ENCODE data around the gene OOSP2. TPM values are rescaled to one million over a fixed set of nuclear protein-coding genes. Genes with fewer than 3 reads are reported as not detected.

The OOSP2 gene
- total and polyA plus RNA-seq, 2 of the 13 experiments (the other 11 are each of a cell fraction or from before 2014, with no cell fraction given), result not detected

GRCh38 chr11:59990421-59990820 lies 49.8 kb upstream of the OOSP2 start (continued):
- TF ChIP-seq ZXDC (CRISPR knock-in tag; IDR thresholded peaks at IDR 0.05) (no peak), ZNF160 (CRISPR knock-in tag; IDR thresholded peaks at IDR 0.05) (no peak), FOXM1 (CRISPR knock-in tag; IDR thresholded peaks at IDR 0.05) (no peak), SAP130 (CRISPR knock-in tag; IDR thresholded peaks at IDR 0.05; ENCODE audit: low read depth) (no peak), CREM (IDR thresholded peaks at IDR 0.05) (no peak), CREM (CRISPR knock-in tag; IDR thresholded peaks at IDR 0.05) (no peak), BCL3 (CRISPR knock-in tag; IDR thresholded peaks at IDR 0.05) (no peak)

- Histone ChIP-seq H4K20me1 (ENCODE audit: insufficient read depth, low read length) (no peaks in the 10 kb centered on the region), H3K27me3 (ENCODE audit: control insufficient read depth in 1 of 2, insufficient read depth in 2 of 2, low read length in 2 of 2) (no peaks in the 10 kb centered on the region), H3K79me2 (ENCODE audit: insufficient read depth, low read length) (no peaks in the 10 kb centered on the region), H3K4me3 (replicated peaks in 1 of 3; ENCODE audit: insufficient read depth in 1 of 3, low read depth in 2 of 3, low read length in 3 of 3) (no peak overlapping the region), H3K27ac (ENCODE audit: extremely low read length, insufficient read depth, low read length) (no peak overlapping the region), H3K4me1 (ENCODE audit: insufficient read depth, low read length) (no peaks in the 10 kb centered on the region), H3K9ac (ENCODE audit: insufficient read depth, low read depth, low read length) (no peak overlapping the region), H3K36me3 (replicated peaks in 1 of 2; ENCODE audit: control insufficient read depth in 1 of 2, insufficient read depth in 2 of 2, low read length in 2 of 2) (no peaks in the 10 kb centered on the region), H3K9me3 (ENCODE audit: low read length) (no peaks in the 10 kb centered on the region; the same call in 1 of the 2 replicates), H2AFZ (ENCODE audit: low read length) (no peak overlapping the region), H3K4me2 (ENCODE audit: low read depth, low read length) (no peak overlapping the region)
- DNase-seq (ENCODE audit: low spot score) (no peak), ATAC-seq (no peak), FAIRE-seq (no peak)
- in situ Hi-C loops (cut with HindIII; ENCODE audit: extremely low pct_ligation_motif_present, low pct_unique_long_range_greater_than_20kb), result no loop called here
- CTCF ChIA-PET (ENCODE audit: low intra/inter-chr PET ratio, low total read pairs), result no interaction called here
- TF ChIP-seq CEBPG (CRISPR knock-in tag; IDR thresholded peaks at IDR 0.05), result no peak
- TF ChIP-seq FOXC1 (CRISPR knock-in tag; IDR thresholded peaks at IDR 0.05; ENCODE audit: borderline replicate concordance), result no peak
- TF ChIP-seq ZNF468 (CRISPR knock-in tag; IDR thresholded peaks at IDR 0.05), result no peak
- no peak for TF ChIP-seq ZBTB10 (CRISPR knock-in tag; IDR thresholded peaks at IDR 0.05; ENCODE audit: borderline replicate concordance)
- no peak for TF ChIP-seq HOXA7 (CRISPR knock-in tag; IDR thresholded peaks at IDR 0.05)
- TF ChIP-seq NFE2 (CRISPR knock-in tag; IDR thresholded peaks at IDR 0.05), result no peak
- TF ChIP-seq ZNF878 (CRISPR knock-in tag; IDR thresholded peaks at IDR 0.05), result no peak
- TF ChIP-seq RAD51 (IDR thresholded peaks at IDR 0.05; ENCODE audit: borderline replicate concordance), result no peak
- intact Hi-C loops (cut with micrococcal nuclease; ENCODE audit: unreplicated experiment), result no loop called here
- POLR2A ChIA-PET, result no interaction called here
- 7% methylated on average over 5 of the region's 5 CpGs for WGBS (ENCODE audit: low lambda C conversion rate)
- BruUV-seq (replicated peaks), result no TSS peak
Measured at GRCh38 chr11:59992425-59992824, 47.8 kb upstream of the OOSP2 start.

Measured in HepG2 (cell line).